NCI-H1436 (cell line): ENCODE data around the gene ING4.

ENCODE experiments used
- DNase-seq: peaks from one replicate; lab custom pipeline; 2025; lab: John Stamatoyannopoulos, UW

The ING4 gene

GRCh38 chr12:6606331-6607131 is 56.4 kb downstream of the ING4 start:
- no peak for DNase-seq

- DNase-seq = no peak
Observed at GRCh38 chr12:6605421-6606330, 57.2 kb downstream of the ING4 start.

- no peak for DNase-seq
Observed at GRCh38 chr12:6604259-6605029, 58.5 kb downstream of the ING4 start.

- no peak for DNase-seq
Observed at GRCh38 chr12:6603095-6603567, 59.8 kb downstream of the ING4 start.

GRCh38 chr12:6602526-6602925 is 60.4 kb downstream of the ING4 start:
- DNase-seq = no peak
